HepG2 (cell line): Measurements from ENCODE around the gene PCNA. TPM values are rescaled to one million over a fixed set of nuclear protein-coding genes. Genes with fewer than 3 reads are reported as not detected.

Experiments used
- ARID3A ChIP-seq: IDR thresholded peaks from 2 replicates; pipeline ENCODE4 v1.6.1; 2012; ENCODE audit warnings: low read depth, low read length, improper control_type of control experiment
- CBX1 ChIP-seq: IDR thresholded peaks from one replicate; pipeline ENCODE4 v1.6.1; 2016; ENCODE audit warnings: antibody characterized with exemption, low read depth
- HHEX ChIP-seq: IDR thresholded peaks from 2 replicates; pipeline ENCODE4 v1.6.1; 2016; ENCODE audit warnings: control low read depth
- IKZF1 ChIP-seq: fragments of 450-650 bp; IDR thresholded peaks from 2 replicates; pipeline ENCODE4 v1.7.1; 2016
- KAT7 ChIP-seq: IDR thresholded peaks from 2 replicates; pipeline ENCODE4 v1.6.1; 2018; ENCODE audit warnings: borderline replicate concordance, missing compliant biosample characterization
- KDM4B ChIP-seq: sonication (generic); formaldehyde crosslinking; IDR thresholded peaks from 2 replicates; pipeline ENCODE4 v1.4.0; 2020; ENCODE audit warnings: missing genetic modification reagents
- NFE2 ChIP-seq: sonication (generic); formaldehyde crosslinking; IDR thresholded peaks from 2 replicates; pipeline ENCODE4 v1.4.0; 2020; ENCODE audit warnings: missing genetic modification reagents
- NFKB2 ChIP-seq: sonication (generic); formaldehyde crosslinking; IDR thresholded peaks from 2 replicates; pipeline ENCODE4 v1.4.0; 2020; ENCODE audit warnings: missing genetic modification reagents, borderline replicate concordance
- NR2F1 ChIP-seq, 2 experiments: fragments of 450-650 bp in 1 of 2; formaldehyde crosslinking in 1 of 2; IDR thresholded peaks; 2 replicates each; pipeline versions ENCODE4 v1.5.0 to v1.6.1; 2016 to 2020; ENCODE audit warnings: mild to moderate bottlenecking in 1 of 2, missing compliant biosample characterization in 1 of 2, missing genetic modification reagents in 1 of 2, moderate library complexity in 1 of 2
- PAXIP1 ChIP-seq: sonication (generic); formaldehyde crosslinking; conservative IDR thresholded peaks from 2 replicates; pipeline ENCODE4 v1.4.0; 2020; ENCODE audit warnings: mild to moderate bottlenecking, missing genetic modification reagents, moderate library complexity
- POLR2A ChIP-seq, 2 experiments: IDR thresholded peaks; 2 replicates each; pipeline ENCODE4 v1.6.1; 2011; ENCODE audit warnings: low read depth in 2 of 2, low read length in 2 of 2, mild to moderate bottlenecking in 1 of 2, moderate library complexity in 1 of 2; ENCODE audit not compliant: insufficient read depth in 1 of 2
- SOX5 ChIP-seq: IDR thresholded peaks from 2 replicates; pipeline ENCODE4 v1.6.1; 2016; ENCODE audit warnings: borderline replicate concordance
- ZBTB49 ChIP-seq: sonication (generic); formaldehyde crosslinking; IDR thresholded peaks from 2 replicates; pipeline ENCODE4 v1.4.0; 2020; ENCODE audit warnings: missing genetic modification reagents, borderline replicate concordance
- ZFX ChIP-seq: sonication (generic); formaldehyde crosslinking; IDR thresholded peaks from 2 replicates; pipeline ENCODE4 v1.4.0; 2020; ENCODE audit warnings: mild to moderate bottlenecking, low read depth, missing genetic modification reagents, moderate library complexity
- ZNF350 ChIP-seq: sonication (generic); formaldehyde crosslinking; IDR thresholded peaks from 2 replicates; pipeline ENCODE4 v1.4.0; 2020; ENCODE audit warnings: mild to moderate bottlenecking, low read depth, missing genetic modification reagents, borderline replicate concordance
- ZNF354B ChIP-seq: sonication (generic); formaldehyde crosslinking; IDR thresholded peaks from 2 replicates; pipeline ENCODE4 v1.8.0; 2022; ENCODE audit warnings: mild to moderate bottlenecking, missing genetic modification reagents
- ZNF383 ChIP-seq: sonication (generic); formaldehyde crosslinking; IDR thresholded peaks from 2 replicates; pipeline ENCODE4 v1.4.0; 2020; ENCODE audit warnings: missing genetic modification reagents, mild to moderate bottlenecking, borderline replicate concordance
- ZNF740 ChIP-seq: sonication (generic); formaldehyde crosslinking; IDR thresholded peaks from 2 replicates; pipeline ENCODE4 v1.4.0; 2020; ENCODE audit warnings: missing genetic modification reagents
- polyA plus RNA-seq, 8 experiments: library from polyadenylated mRNA; depleted of rRNA in 3 of 8; stranded (reverse) in 7 of 8; unstranded in 1 of 8; fragments of >200 nt; fragmentation: Illumina TruSeq in 4 of 8; extraction: Trizol in 4 of 8; gene quantifications; 2 replicates each; pipeline versions ENCODE4 v1.2.1 to v1.2.3, GENCODE V29; 2011 to 2016; ENCODE audit warnings: low read depth in 4 of 8, missing spikeins in 1 of 8, mixed read lengths in 1 of 8; ENCODE audit not compliant: insufficient read depth in 1 of 8
- total RNA-seq, 5 experiments: library from RNA; depleted of rRNA; stranded (reverse); fragments of >200 nt; fragmentation: Illumina TruSeq; extraction: Trizol; gene quantifications; 2 replicates each; pipeline ENCODE4 v1.2.3, GENCODE V29; 2016; ENCODE audit warnings: low read depth in 1 of 5
- TF ChIP-seq, protein P1 (sequence below): sonication (generic); formaldehyde crosslinking; IDR thresholded peaks from 2 replicates; pipeline ENCODE4 v1.4.0; 2020; ENCODE audit warnings: missing genetic modification reagents

The PCNA gene
- total and polyA plus RNA-seq, 2 of the 13 experiments (the other 11 are each of a cell fraction or from before 2014, with no cell fraction given), result 229 to 655 TPM

DNA sequence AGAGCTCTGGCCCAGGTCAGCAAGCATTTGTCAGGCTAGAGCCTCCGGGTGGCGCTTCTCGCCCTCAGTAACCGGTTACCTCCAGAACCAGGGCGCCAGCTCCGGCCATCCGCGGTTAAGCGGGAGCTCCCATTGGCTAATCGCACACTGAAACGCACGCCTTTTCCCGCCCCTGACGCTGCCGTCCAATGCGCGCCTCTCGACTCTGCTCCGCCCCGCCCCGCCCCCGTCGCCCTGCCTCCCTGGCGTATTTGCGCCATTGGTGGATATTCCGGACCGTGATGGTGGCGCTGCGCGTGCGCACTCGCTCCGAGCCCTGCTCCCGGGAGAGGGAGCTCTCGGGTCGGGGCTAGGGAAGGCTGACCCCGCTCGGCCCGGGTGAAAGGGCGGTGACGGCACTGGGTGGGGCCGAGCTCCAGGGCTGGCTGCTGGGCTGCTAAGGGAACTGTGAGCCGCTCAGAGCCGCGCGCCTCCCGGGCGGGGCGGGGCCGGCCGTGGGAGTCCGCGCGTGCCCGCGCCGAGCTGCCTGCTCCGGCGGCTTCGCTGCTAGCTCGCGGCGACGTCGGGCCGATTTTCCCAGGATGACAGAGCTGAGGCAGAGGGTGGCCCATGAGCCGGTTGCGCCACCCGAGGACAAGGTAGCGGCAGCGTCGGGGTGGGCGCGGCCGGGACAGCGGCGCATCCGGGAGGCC, 6.9 kb upstream of the PCNA start, which contains the start of gene CDS2 (continued):
- TF ChIP-seq, protein P1, sequence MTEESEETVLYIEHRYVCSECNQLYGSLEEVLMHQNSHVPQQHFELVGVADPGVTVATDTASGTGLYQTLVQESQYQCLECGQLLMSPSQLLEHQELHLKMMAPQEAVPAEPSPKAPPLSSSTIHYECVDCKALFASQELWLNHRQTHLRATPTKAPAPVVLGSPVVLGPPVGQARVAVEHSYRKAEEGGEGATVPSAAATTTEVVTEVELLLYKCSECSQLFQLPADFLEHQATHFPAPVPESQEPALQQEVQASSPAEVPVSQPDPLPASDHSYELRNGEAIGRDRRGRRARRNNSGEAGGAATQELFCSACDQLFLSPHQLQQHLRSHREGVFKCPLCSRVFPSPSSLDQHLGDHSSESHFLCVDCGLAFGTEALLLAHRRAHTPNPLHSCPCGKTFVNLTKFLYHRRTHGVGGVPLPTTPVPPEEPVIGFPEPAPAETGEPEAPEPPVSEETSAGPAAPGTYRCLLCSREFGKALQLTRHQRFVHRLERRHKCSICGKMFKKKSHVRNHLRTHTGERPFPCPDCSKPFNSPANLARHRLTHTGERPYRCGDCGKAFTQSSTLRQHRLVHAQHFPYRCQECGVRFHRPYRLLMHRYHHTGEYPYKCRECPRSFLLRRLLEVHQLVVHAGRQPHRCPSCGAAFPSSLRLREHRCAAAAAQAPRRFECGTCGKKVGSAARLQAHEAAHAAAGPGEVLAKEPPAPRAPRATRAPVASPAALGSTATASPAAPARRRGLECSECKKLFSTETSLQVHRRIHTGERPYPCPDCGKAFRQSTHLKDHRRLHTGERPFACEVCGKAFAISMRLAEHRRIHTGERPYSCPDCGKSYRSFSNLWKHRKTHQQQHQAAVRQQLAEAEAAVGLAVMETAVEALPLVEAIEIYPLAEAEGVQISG (CRISPR knock-in tag), result peak; percentile 87
- no peak for TF ChIP-seq ZBTB49 (CRISPR knock-in tag)
- TF ChIP-seq POLR2A (IDR thresholded peaks at IDR 0.05; ENCODE audit: insufficient read depth in 1 of 2, low read depth in 2 of 2, low read length in 2 of 2), result peak; percentile 73 to 75
- TF ChIP-seq ARID3A, result no peak; the same call in none of the 2 replicates
- peak; percentile 82; the same call in 1 of the 2 replicates for TF ChIP-seq KAT7 (CRISPR knock-in tag)
- TF ChIP-seq ZNF740 (CRISPR knock-in tag), result no peak; the same call in 1 of the 2 replicates
- TF ChIP-seq NR2F1 (CRISPR knock-in tag; IDR thresholded peaks at IDR 0.05), result peak; percentile 95 to 97
- TF ChIP-seq KDM4B, result peak; percentile 79; the same call in 1 of the 2 replicates
- TF ChIP-seq ZNF350, result peak; percentile 96
- peak; percentile 81; the same call in 1 of the 2 replicates for TF ChIP-seq ZNF354B (CRISPR knock-in tag)
- TF ChIP-seq CBX1, result no peak
- peak; percentile 80; the same call in 1 of the 2 replicates for TF ChIP-seq NFKB2 (CRISPR knock-in tag)
- peak; percentile 12; the same call in 1 of the 2 replicates for TF ChIP-seq ZNF383 (CRISPR knock-in tag)
- TF ChIP-seq NFE2, result 0 out of 2 replicates have a peak, but pooled peaks have one; percentile 5
- 0 out of 2 replicates have a peak, but pooled peaks have one; percentile 54 for TF ChIP-seq HHEX
- TF ChIP-seq SOX5 (CRISPR knock-in tag), result peak; percentile 76
- TF ChIP-seq PAXIP1 (CRISPR knock-in tag), result peak; percentile 76
- peak; percentile 94 for TF ChIP-seq ZFX (CRISPR knock-in tag)
- no peak for TF ChIP-seq IKZF1
